Stomach (tissue), 9 donors: Measurements from ENCODE around the gene HOXD8. TPM values are rescaled to one million over a fixed set of nuclear protein-coding genes. Genes with fewer than 3 reads are reported as not detected.

Experiments used
- DNase-seq, 2 donors: peaks; one replicate each; pipeline versions ENCODE4 v3.0.0 to v3.0.0-alpha.2; 2013 to 2019
- H3K27ac ChIP-seq, 5 donors: fragments of 200-600 bp in 4 of 5; sonication (generic) in 4 of 5; one replicate each; pipeline ENCODE4 v1.5.1; 2013 to 2019; ENCODE audit warnings: mild to moderate bottlenecking in 1 of 5, moderate library complexity in 1 of 5
- H3K27me3 ChIP-seq, 3 donors: fragments of 200-600 bp; sonication (generic); one replicate each; pipeline ENCODE4 v1.5.1; 2017 to 2019; ENCODE audit warnings: mixed run types in 1 of 3
- H3K36me3 ChIP-seq, 4 donors: fragments of 200-600 bp; sonication (generic); 1 replicate in 3 of 4; 2 replicates in 1 of 4; pipeline ENCODE4 v1.5.1; 2016 to 2019
- H3K4me1 ChIP-seq, 4 donors: fragments of 200-600 bp; sonication (generic); one replicate each; pipeline ENCODE4 v1.5.1; 2016 to 2019
- H3K4me3 ChIP-seq, 4 donors: fragments of 200-600 bp; sonication (generic) in 3 of 4; one replicate each; pipeline ENCODE4 v1.5.1; 2016 to 2019; ENCODE audit warnings: mild to moderate bottlenecking in 1 of 4
- H3K9me3 ChIP-seq, 4 donors: fragments of 200-600 bp; sonication (generic); one replicate each; pipeline ENCODE4 v1.5.1; 2016 to 2019
- EP300 ChIP-seq: sonication (generic); formaldehyde crosslinking; IDR thresholded peaks from one replicate; pipeline ENCODE4 v1.6.1; 2017; ENCODE audit warnings: antibody characterized with exemption
- POLR2A ChIP-seq, 4 donors: fragments of 450-650 bp; IDR thresholded peaks; one replicate each; pipeline ENCODE4 v1.6.1; 2016; ENCODE audit warnings: antibody characterized with exemption in 4 of 4, control low read depth in 2 of 4, mild to moderate bottlenecking in 1 of 4, moderate library complexity in 1 of 4
- POLR2AphosphoS5 ChIP-seq, 3 donors: sonication (generic); formaldehyde crosslinking; IDR thresholded peaks; one replicate each; pipeline ENCODE4 v1.6.1; 2016; ENCODE audit warnings: antibody characterized with exemption in 3 of 3
- WGBS, 5 donors: extraction: QIAGEN DNeasy Blood & Tissue Kit in 3 of 5; methylation state at CpG; one replicate each; pipeline versions ENCODE4 v1.1.5 to v1.1.7; 2013 to 2018; 5-methylcytosine and 5-hydroxymethylcytosine counted together
- intact Hi-C: fragments of 100-400 bp; cut with DNase I; formaldehyde crosslinking; loops from one replicate; pipeline ENCODE4 v1.15.1; 2023; ENCODE audit warnings: low total_unique reads
- polyA plus RNA-seq, 3 donors: library from polyadenylated mRNA; stranded (reverse); fragments of 200-250 nt; gene quantifications; one replicate each; pipeline ENCODE4 v1.2.3, GENCODE V29; 2013
- total RNA-seq, 5 donors: library from RNA; depleted of rRNA; stranded (reverse); fragments of >200 nt; gene quantifications; one replicate each; pipeline versions ENCODE4 v1.1.0 to v1.2.3, GENCODE V29; 2014 to 2016
- TF ChIP-seq, protein P1 (sequence below), 7 experiments: fragments of 450-650 bp in 4 of 7; fragments of 200-600 bp in 3 of 7; sonication (generic) in 3 of 7; IDR thresholded peaks; one replicate each; pipeline ENCODE4 v1.5.1; 2016 to 2019; ENCODE audit warnings: antibody characterized with exemption in 7 of 7, control low read depth in 2 of 7, mild to moderate bottlenecking in 1 of 7
- donor health status: healthy with polysubstance abuse.
- donor health status: Bipolar disorder and iron deficiency.
- donor health status: healthy.

HOXD8 gene
- total and polyA plus RNA-seq, 8 donors = 0.58 to 15.9 (median 1.8) TPM; not detected in 2

GRCh38 chr2:176164611-176165369 is 35.3 kb downstream of the HOXD8 start:
- no peaks in the 10 kb centered on the region for H3K36me3 ChIP-seq
- intact Hi-C loops = no loop called here
- peaks cover 26 to 100% (median 95%) of the 10 kb centered on the region in 3 donors for H3K27me3 ChIP-seq
- H3K9me3 ChIP-seq = peaks cover 0 to 12% (median 3%) of the 10 kb centered on the region in 4 donors
- 8 to 22% (median 10%) methylated on average over 35 to 52 of the region's 52 CpGs for WGBS, 5 donors
- DNase-seq = no peak
- no peak overlapping the region for H3K27ac ChIP-seq
- no peak overlapping the region for H3K4me3 ChIP-seq
- peaks cover 8 to 42% (median 18%) of the 10 kb centered on the region in 4 donors for H3K4me1 ChIP-seq
- TF ChIP-seq POLR2AphosphoS5 (IDR thresholded peaks at IDR 0.05) (no peak), POLR2A (IDR thresholded peaks at IDR 0.05) (no peak), EP300 (no peak)
- TF ChIP-seq, protein P1, sequence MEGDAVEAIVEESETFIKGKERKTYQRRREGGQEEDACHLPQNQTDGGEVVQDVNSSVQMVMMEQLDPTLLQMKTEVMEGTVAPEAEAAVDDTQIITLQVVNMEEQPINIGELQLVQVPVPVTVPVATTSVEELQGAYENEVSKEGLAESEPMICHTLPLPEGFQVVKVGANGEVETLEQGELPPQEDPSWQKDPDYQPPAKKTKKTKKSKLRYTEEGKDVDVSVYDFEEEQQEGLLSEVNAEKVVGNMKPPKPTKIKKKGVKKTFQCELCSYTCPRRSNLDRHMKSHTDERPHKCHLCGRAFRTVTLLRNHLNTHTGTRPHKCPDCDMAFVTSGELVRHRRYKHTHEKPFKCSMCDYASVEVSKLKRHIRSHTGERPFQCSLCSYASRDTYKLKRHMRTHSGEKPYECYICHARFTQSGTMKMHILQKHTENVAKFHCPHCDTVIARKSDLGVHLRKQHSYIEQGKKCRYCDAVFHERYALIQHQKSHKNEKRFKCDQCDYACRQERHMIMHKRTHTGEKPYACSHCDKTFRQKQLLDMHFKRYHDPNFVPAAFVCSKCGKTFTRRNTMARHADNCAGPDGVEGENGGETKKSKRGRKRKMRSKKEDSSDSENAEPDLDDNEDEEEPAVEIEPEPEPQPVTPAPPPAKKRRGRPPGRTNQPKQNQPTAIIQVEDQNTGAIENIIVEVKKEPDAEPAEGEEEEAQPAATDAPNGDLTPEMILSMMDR (IDR thresholded peaks at IDR 0.05) = no peak

DNA sequence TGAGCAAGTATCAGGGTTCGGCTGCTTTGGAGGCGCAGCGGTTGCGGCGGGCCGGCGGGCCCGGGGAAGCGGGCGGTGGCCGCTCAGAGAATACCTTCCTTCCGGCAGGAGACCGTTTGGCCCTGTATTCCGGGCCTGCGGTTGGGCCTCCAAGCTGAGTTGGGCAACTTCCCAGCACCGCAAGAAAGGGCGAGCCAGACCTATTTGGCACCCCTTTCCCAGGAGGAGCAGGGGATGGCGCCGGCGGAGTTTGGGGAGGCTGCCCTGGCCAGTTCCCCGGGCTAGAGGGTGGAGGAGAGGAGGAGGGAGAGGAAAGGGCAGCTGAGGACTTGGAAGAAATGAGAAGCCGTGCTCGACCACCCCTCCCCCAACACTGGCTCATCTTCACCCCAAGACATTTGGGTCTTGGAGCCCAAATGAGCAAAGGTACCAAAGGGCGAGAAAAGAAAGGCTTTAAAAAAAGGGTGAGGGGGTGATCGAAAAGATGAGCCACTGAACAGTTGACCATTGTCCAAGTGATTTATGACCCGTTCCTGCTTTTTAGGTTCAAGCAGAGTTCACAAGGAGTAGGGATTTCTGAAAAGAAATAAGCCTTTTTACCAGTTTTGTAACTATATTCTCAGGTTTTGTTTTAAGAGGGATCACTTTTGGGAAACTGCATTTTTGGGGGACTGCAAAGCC is 36.0 kb downstream of the HOXD8 start:
- Histone ChIP-seq H3K9me3 (peaks cover 0 to 12% (median 3%) of the 10 kb centered on the region in 4 donors), H3K4me1 (peaks cover 2 to 35% (median 11%) of the 10 kb centered on the region in 4 donors), H3K4me3 (no peak overlapping the region), H3K27ac (no peak overlapping the region), H3K36me3 (no peaks in the 10 kb centered on the region), H3K27me3 (peaks cover 24 to 100% (median 95%) of the 10 kb centered on the region in 3 donors)
- no peak for TF ChIP-seq POLR2AphosphoS5 (IDR thresholded peaks at IDR 0.05)
- no peak for DNase-seq
- intact Hi-C loops = no loop called here
- WGBS, 5 donors = 3 to 18% (median 10%) methylated on average over 26 of the region's 26 CpGs

DNA sequence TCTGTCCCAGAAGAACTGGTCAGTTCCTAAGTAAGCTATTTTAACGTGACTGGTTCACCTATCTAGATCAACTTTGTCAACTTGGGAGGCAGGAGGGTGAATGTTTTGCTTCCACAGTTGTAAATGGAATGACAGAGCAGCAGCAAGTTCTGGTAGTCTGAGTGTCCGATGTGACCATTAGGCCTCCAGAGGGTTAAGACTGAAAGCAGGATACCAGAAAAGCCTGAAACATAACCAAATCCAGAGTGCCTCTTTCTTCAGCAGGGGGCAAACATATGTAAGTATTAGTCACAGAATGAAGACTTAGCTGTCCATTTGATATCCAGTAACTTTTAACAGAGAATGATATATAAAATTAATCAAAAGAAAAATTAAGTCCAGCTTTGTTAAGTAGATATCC is 36.8 kb downstream of the HOXD8 start:
- Histone ChIP-seq H3K27me3 (peaks cover 23 to 100% (median 95%) of the 10 kb centered on the region in 3 donors), H3K27ac (no peak overlapping the region), H3K4me1 (peaks cover 0 to 29% (median 7%) of the 10 kb centered on the region in 4 donors), H3K9me3 (peaks cover 0 to 12% (median 3%) of the 10 kb centered on the region in 4 donors), H3K4me3 (no peak overlapping the region), H3K36me3 (no peaks in the 10 kb centered on the region)
- TF ChIP-seq EP300 = no peak
- TF ChIP-seq POLR2A (IDR thresholded peaks at IDR 0.05) = no peak
- TF ChIP-seq, protein P1 (IDR thresholded peaks at IDR 0.05) = no peak
- TF ChIP-seq POLR2AphosphoS5 (IDR thresholded peaks at IDR 0.05) = no peak
- WGBS, 5 donors = 17 to 27% (median 24%) methylated on average over 2 of the region's 2 CpGs
- intact Hi-C loops = no loop called here
- no peak for DNase-seq

DNA sequence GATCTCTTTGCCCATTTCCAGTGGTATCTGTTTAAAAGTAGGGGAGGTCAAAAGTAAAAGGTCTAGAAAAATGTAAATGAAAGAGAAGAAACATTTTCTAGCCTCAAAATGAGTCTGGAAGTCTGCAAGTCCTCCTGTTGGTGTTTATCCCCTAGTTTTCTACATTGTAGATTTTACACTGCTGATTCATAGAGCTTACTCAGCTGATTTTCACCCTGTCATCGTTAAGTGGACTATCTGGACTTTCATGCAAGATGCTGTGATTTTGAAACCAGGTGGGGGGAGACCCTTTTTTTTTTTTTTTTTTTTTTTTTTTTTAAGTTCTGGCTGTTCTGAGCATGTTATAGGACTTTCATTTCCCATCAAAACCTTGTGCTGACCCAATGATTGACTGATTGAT is 37.9 kb downstream of the HOXD8 start:
- H3K4me1 ChIP-seq = peaks cover 3 to 28% (median 17%) of the 10 kb centered on the region in 4 donors
- intact Hi-C loops = no loop called here
- peaks cover 34 to 100% (median 95%) of the 10 kb centered on the region in 3 donors for H3K27me3 ChIP-seq
- H3K9me3 ChIP-seq = peaks cover 0 to 24% (median 3%) of the 10 kb centered on the region in 4 donors
- DNase-seq = no peak
- no peak overlapping the region for H3K4me3 ChIP-seq
- TF ChIP-seq POLR2AphosphoS5 (IDR thresholded peaks at IDR 0.05) (no peak), EP300 (no peak), POLR2A (IDR thresholded peaks at IDR 0.05) (no peak)
- TF ChIP-seq, protein P1 (IDR thresholded peaks at IDR 0.05) = no peak
- 55 to 68% (median 63%) methylated on average over 1 of the region's 1 CpG for WGBS, 5 donors
- H3K36me3 ChIP-seq = no peaks in the 10 kb centered on the region
- no peak overlapping the region for H3K27ac ChIP-seq
